GM19328 (cell line): ENCODE data around the gene IL17RD.
"Not testable (repeated sequence)": the region's sequence is repeated elsewhere in the genome, so short reads cannot be mapped to it uniquely, and the experiment has no call there.

Experiments used
- ATAC-seq: cut with Tn5 transposase; IDR thresholded peaks from one replicate; pipeline ENCODE4 v1.9.1; 2021; ENCODE audit warnings: mild to moderate bottlenecking, moderate library complexity; ENCODE audit not compliant: unreplicated experiment

The IL17RD gene

GRCh38 chr3:57094575-57094974, 70.6 kb downstream of the IL17RD start:
- ATAC-seq: no peak

GRCh38 chr3:57093971-57094535, 71.1 kb downstream of the IL17RD start:
- ATAC-seq: no peak

GRCh38 chr3:57093489-57093888, 71.7 kb downstream of the IL17RD start:
- ATAC-seq: no peak

- ATAC-seq: no peak
Measured at GRCh38 chr3:57091521-57092273, 73.5 kb downstream of the IL17RD start.

GRCh38 chr3:57089043-57089442, 76.1 kb downstream of the IL17RD start:
- no peak for ATAC-seq

- ATAC-seq: no peak
Measured at GRCh38 chr3:57088503-57088902, 76.7 kb downstream of the IL17RD start.

GRCh38 chr3:57087361-57088092, 77.6 kb downstream of the IL17RD start:
- no peak for ATAC-seq

- no peak for ATAC-seq
Measured at GRCh38 chr3:57086201-57086600, 79.0 kb downstream of the IL17RD start.

GRCh38 chr3:57085211-57085610, 79.9 kb downstream of the IL17RD start:
- no peak for ATAC-seq

- not testable (repeated sequence) for ATAC-seq
Measured at GRCh38 chr3:57083266-57083995, 81.7 kb downstream of the IL17RD start.

- no peak for ATAC-seq
Measured at GRCh38 chr3:57082481-57082880, 82.7 kb downstream of the IL17RD start.

GRCh38 chr3:57081173-57081572, 84.0 kb downstream of the IL17RD start:
- ATAC-seq: no peak

GRCh38 chr3:57080171-57080570, 85.0 kb downstream of the IL17RD start:
- ATAC-seq: no peak

GRCh38 chr3:57079474-57079831, 85.7 kb downstream of the IL17RD start:
- ATAC-seq: no peak

GRCh38 chr3:57078635-57079473, 86.3 kb downstream of the IL17RD start:
- ATAC-seq: no peak

- ATAC-seq: no peak
Measured at GRCh38 chr3:57078344-57078634, 86.9 kb downstream of the IL17RD start.

- ATAC-seq: no peak
Measured at GRCh38 chr3:57077630-57078343, 87.4 kb downstream of the IL17RD start.

- no peak for ATAC-seq
Measured at GRCh38 chr3:57076422-57076951, 88.7 kb downstream of the IL17RD start.

GRCh38 chr3:57074135-57074534, 91.0 kb downstream of the IL17RD start:
- no peak for ATAC-seq

- no peak for ATAC-seq
Measured at GRCh38 chr3:57073628-57074027, 91.5 kb downstream of the IL17RD start.
